Transverse colon (tissue), 4 donors: ENCODE measurements around the gene IL3RA.

Source experiments
- CTCF ChIP-seq, 5 experiments: fragments of 200-600 bp in 3 of 5; fragments of 450-650 bp in 2 of 5; sonication (generic) in 3 of 5; IDR thresholded peaks; 1 replicate in 2 of 5; 2 replicates in 3 of 5; pipeline ENCODE4 v1.5.1; 2016 to 2017; ENCODE audit warnings: antibody characterized with exemption in 5 of 5, inconsistent platforms in 3 of 5, mild to moderate bottlenecking in 2 of 5, moderate library complexity in 1 of 5
- POLR2AphosphoS5 ChIP-seq, 3 donors: sonication (generic); formaldehyde crosslinking; IDR thresholded peaks; one replicate each; pipeline ENCODE4 v1.6.1; 2016; ENCODE audit warnings: antibody characterized with exemption in 3 of 3

- TF ChIP-seq POLR2AphosphoS5 (IDR thresholded peaks at IDR 0.05) = no peak
- no peak for TF ChIP-seq CTCF (IDR thresholded peaks at IDR 0.05)
These were observed 64.3 kb downstream of the IL3RA start for GRCh38 chrX:1400742-1401471.
